Stimulated activated naive CD8-positive, alpha-beta T cell treated with anti-CD3 and anti-CD28 coated beads, Interleukin-15, amount 100 ng/mL, for 72 hours (primary cell): ENCODE results near the gene HPCAL4.

Experiments used
- ATAC-seq: fragments of 150-1000 bp; cut with Tn5 transposase; 2 replicates; pipeline ENCODE4 v1.10.0; 2021; ENCODE audit warnings: mild to moderate bottlenecking, moderate library complexity
- DNase-seq, 2 donors: peaks; one replicate each; pipeline ENCODE4 v3.0.0; 2021 to 2022
- H3K27ac Mint-ChIP-seq, 2 donors: one replicate each; pipeline ENCODE4 v1.8.0; 2022; ENCODE audit warnings: mild to moderate bottlenecking in 2 of 2, mixed read lengths in 2 of 2, moderate library complexity in 2 of 2
- H3K27me3 Mint-ChIP-seq: one replicate; pipeline ENCODE4 v1.8.0; 2022; ENCODE audit warnings: mixed read lengths
- H3K4me1 Mint-ChIP-seq: one replicate; pipeline ENCODE4 v1.8.0; 2022; ENCODE audit warnings: mild to moderate bottlenecking, mixed read lengths
- H3K4me3 Mint-ChIP-seq, 2 donors: one replicate each; pipeline ENCODE4 v1.8.0; 2022; ENCODE audit warnings: mild to moderate bottlenecking in 2 of 2, mixed read lengths in 2 of 2, moderate library complexity in 1 of 2
- H3K9me3 Mint-ChIP-seq, 2 donors: one replicate each; pipeline ENCODE4 v1.8.0; 2022; ENCODE audit warnings: mixed read lengths in 2 of 2

Gene HPCAL4

GRCh38 chr1:39635871-39636210, 55.4 kb downstream of the HPCAL4 start:
- H3K27ac Mint-ChIP-seq = no peak overlapping the region
- DNase-seq (no peak), ATAC-seq (no peak)
- H3K9me3 Mint-ChIP-seq = no peaks in the 10 kb centered on the region
- H3K4me1 Mint-ChIP-seq = peaks cover 18% of the 10 kb centered on the region
- peaks cover 81% of the 10 kb centered on the region for H3K27me3 Mint-ChIP-seq
- no peak overlapping the region for H3K4me3 Mint-ChIP-seq

GRCh38 chr1:39635205-39635870, 55.9 kb downstream of the HPCAL4 start:
- no peak overlapping the region for H3K4me3 Mint-ChIP-seq
- H3K27me3 Mint-ChIP-seq = peaks cover 81% of the 10 kb centered on the region
- ATAC-seq = no peak

GRCh38 chr1:39633422-39633821, 57.8 kb downstream of the HPCAL4 start:
- no peaks in the 10 kb centered on the region for H3K9me3 Mint-ChIP-seq
- no peak for ATAC-seq
- peaks cover 13% of the 10 kb centered on the region for H3K4me1 Mint-ChIP-seq
- no peak overlapping the region for H3K27ac Mint-ChIP-seq
- no peak overlapping the region for H3K4me3 Mint-ChIP-seq
- DNase-seq = no peak
- peaks cover 72% of the 10 kb centered on the region for H3K27me3 Mint-ChIP-seq

More at GRCh38 chr1:39635205-39635870, 55.9 kb downstream of the HPCAL4 start:
- DNase-seq = no peak
- Mint-ChIP-seq H3K4me1 (peaks cover 18% of the 10 kb centered on the region), H3K9me3 (no peaks in the 10 kb centered on the region), H3K27ac (no peak overlapping the region)

GRCh38 chr1:39632682-39633417, 58.4 kb downstream of the HPCAL4 start:
- ATAC-seq (peak; percentile 35), DNase-seq (no peak)
- no peak overlapping the region for H3K27ac Mint-ChIP-seq
- H3K4me3 Mint-ChIP-seq = no peak overlapping the region
- peaks cover 13% of the 10 kb centered on the region for H3K4me1 Mint-ChIP-seq
- peaks cover 66% of the 10 kb centered on the region for H3K27me3 Mint-ChIP-seq
- H3K9me3 Mint-ChIP-seq = no peaks in the 10 kb centered on the region

- no peak overlapping the region for H3K4me3 Mint-ChIP-seq
- H3K27ac Mint-ChIP-seq = no peak overlapping the region
- no peak for DNase-seq
- peaks cover 60% of the 10 kb centered on the region for H3K27me3 Mint-ChIP-seq
- no peak for ATAC-seq
- peaks cover 13% of the 10 kb centered on the region for H3K4me1 Mint-ChIP-seq
- no peaks in the 10 kb centered on the region for H3K9me3 Mint-ChIP-seq
These were observed 58.9 kb downstream of the HPCAL4 start for GRCh38 chr1:39632323-39632681.

GRCh38 chr1:39631361-39632322, 59.6 kb downstream of the HPCAL4 start:
- H3K9me3 Mint-ChIP-seq = no peaks in the 10 kb centered on the region
- ATAC-seq (peak; percentile 41), DNase-seq (no peak)
- no peak overlapping the region for H3K4me3 Mint-ChIP-seq
- H3K27me3 Mint-ChIP-seq = peaks cover 54% of the 10 kb centered on the region
- H3K4me1 Mint-ChIP-seq = peaks cover 13% of the 10 kb centered on the region
- H3K27ac Mint-ChIP-seq = peak overlapping the region in 1 of 2 donors; percentile 48

GRCh38 chr1:39628807-39629350, 62.4 kb downstream of the HPCAL4 start:
- H3K4me1 Mint-ChIP-seq = peaks cover 13% of the 10 kb centered on the region
- peaks cover 46% of the 10 kb centered on the region for H3K27me3 Mint-ChIP-seq

More at GRCh38 chr1:39628807-39629350, 62.4 kb downstream of the HPCAL4 start:
- ATAC-seq (peak; percentile 47), DNase-seq (no peak)
- no peaks in the 10 kb centered on the region for H3K9me3 Mint-ChIP-seq
- H3K27ac Mint-ChIP-seq = no peak overlapping the region
- H3K4me3 Mint-ChIP-seq = no peak overlapping the region
